ENCODE measurements around the gene MAST2. TPM values are rescaled to one million over a fixed set of nuclear protein-coding genes. Genes with fewer than 3 reads are reported as not detected.

MAST2 gene
- total RNA-seq, 2 experiments from 2014 or later, result 25.7 to 27.9 TPM

GRCh38 chr1:45880930-45881329 is 77.5 kb downstream of the MAST2 start:
- Mint-ChIP-seq H3K27me3 (ENCODE audit: low read depth) (no peaks in the 10 kb centered on the region), H3K4me3 (no peak overlapping the region), H3K36me3 (ENCODE audit: low read depth) (no peaks in the 10 kb centered on the region), H3K4me1 (ENCODE audit: low read depth) (no peaks in the 10 kb centered on the region), H3K9me3 (ENCODE audit: insufficient read depth) (no peaks in the 10 kb centered on the region), H3K27ac (no peak overlapping the region)
- CTCF ChIA-PET, result no interaction called here
- DNase-seq, result no peak
- ATAC-seq, result no peak
- POLR2A ChIA-PET, result no interaction called here

DNA sequence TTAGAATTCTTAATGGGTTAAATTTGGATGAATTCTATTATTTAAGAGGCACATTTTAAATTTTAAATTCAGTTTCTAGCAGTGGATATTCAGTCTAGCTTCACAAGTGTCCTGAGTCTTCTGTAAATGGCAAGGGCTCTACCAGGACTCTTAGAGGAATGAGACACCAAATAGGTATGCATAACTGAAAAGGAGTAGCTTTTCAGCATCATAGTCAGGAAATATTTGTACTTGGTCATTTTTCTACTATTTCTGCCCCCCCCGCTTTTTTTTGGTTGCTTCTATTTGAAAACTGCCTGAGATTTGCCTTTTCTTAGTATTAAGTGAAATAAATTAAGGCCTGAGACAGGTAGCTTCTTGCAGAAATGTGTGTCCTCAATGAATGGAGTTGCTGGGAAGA is 80.2 kb downstream of the MAST2 start:
- Mint-ChIP-seq H3K27ac (no peak overlapping the region), H3K4me3 (no peak overlapping the region), H3K9me3 (ENCODE audit: insufficient read depth) (no peaks in the 10 kb centered on the region), H3K4me1 (ENCODE audit: low read depth) (no peaks in the 10 kb centered on the region), H3K36me3 (ENCODE audit: low read depth) (peaks cover under 1% of the 10 kb centered on the region), H3K27me3 (ENCODE audit: low read depth) (no peaks in the 10 kb centered on the region)
- DNase-seq (no peak), ATAC-seq (no peak)
- ChIA-PET CTCF (interaction anchor here (0.6 kb wide), 1 partner anchor 639 kb away, joined by 3 read pairs; no protein-coding TSS in a partner anchor), POLR2A (no interaction called here)

- POLR2A ChIA-PET, result no interaction called here
- Mint-ChIP-seq H3K27me3 (ENCODE audit: low read depth) (no peaks in the 10 kb centered on the region), H3K9me3 (ENCODE audit: insufficient read depth) (no peaks in the 10 kb centered on the region), H3K4me3 (no peak overlapping the region), H3K4me1 (ENCODE audit: low read depth) (no peaks in the 10 kb centered on the region), H3K36me3 (ENCODE audit: low read depth) (peaks cover 5% of the 10 kb centered on the region), H3K27ac (no peak overlapping the region)
- ATAC-seq, result no peak
- DNase-seq, result no peak
- CTCF ChIA-PET, result no interaction called here
These were observed 81.3 kb downstream of the MAST2 start for GRCh38 chr1:45884700-45885099.

DNA sequence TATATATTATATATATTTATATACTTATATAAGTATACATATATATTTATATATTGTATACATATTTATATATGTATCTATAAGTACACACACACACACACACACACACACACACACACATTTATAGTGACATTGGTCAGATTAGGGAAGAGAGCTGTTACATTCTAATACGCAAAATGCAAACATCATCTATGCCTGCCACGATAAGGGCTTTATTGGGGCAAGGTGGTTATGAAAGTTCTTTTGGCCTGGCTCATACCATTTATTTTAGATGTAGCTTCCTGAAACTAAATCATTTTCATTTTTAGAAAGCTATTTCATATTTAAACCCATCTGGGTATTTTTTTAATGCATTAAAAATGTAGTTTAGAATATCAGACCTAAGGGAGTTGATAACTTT is 82.8 kb downstream of the MAST2 start:
- H3K4me1 Mint-ChIP-seq (ENCODE audit: low read depth), result peaks cover 3% of the 10 kb centered on the region
- H3K4me3 Mint-ChIP-seq, result no peak overlapping the region
- ChIA-PET POLR2A (interaction anchor here (0.6 kb wide), 1 partner anchor 361 kb away, joined by 4 read pairs; no protein-coding TSS in a partner anchor), CTCF (no interaction called here)
- DNase-seq (no peak), ATAC-seq (no peak)
- no peaks in the 10 kb centered on the region for H3K9me3 Mint-ChIP-seq (ENCODE audit: insufficient read depth)
- no peak overlapping the region for H3K27ac Mint-ChIP-seq
- H3K27me3 Mint-ChIP-seq (ENCODE audit: low read depth), result no peaks in the 10 kb centered on the region
- peaks cover 5% of the 10 kb centered on the region for H3K36me3 Mint-ChIP-seq (ENCODE audit: low read depth)

- DNase-seq, result no peak
- ChIA-PET CTCF (no interaction called here), POLR2A (no interaction called here)
- H3K27ac Mint-ChIP-seq, result no peak overlapping the region
- peaks cover 3% of the 10 kb centered on the region for H3K4me1 Mint-ChIP-seq (ENCODE audit: low read depth)
- H3K36me3 Mint-ChIP-seq (ENCODE audit: low read depth), result peaks cover 5% of the 10 kb centered on the region
- no peak overlapping the region for H3K4me3 Mint-ChIP-seq
- H3K9me3 Mint-ChIP-seq (ENCODE audit: insufficient read depth), result no peaks in the 10 kb centered on the region
- no peak for ATAC-seq
- no peaks in the 10 kb centered on the region for H3K27me3 Mint-ChIP-seq (ENCODE audit: low read depth)
These were observed 83.9 kb downstream of the MAST2 start for GRCh38 chr1:45887156-45887842.

DNA sequence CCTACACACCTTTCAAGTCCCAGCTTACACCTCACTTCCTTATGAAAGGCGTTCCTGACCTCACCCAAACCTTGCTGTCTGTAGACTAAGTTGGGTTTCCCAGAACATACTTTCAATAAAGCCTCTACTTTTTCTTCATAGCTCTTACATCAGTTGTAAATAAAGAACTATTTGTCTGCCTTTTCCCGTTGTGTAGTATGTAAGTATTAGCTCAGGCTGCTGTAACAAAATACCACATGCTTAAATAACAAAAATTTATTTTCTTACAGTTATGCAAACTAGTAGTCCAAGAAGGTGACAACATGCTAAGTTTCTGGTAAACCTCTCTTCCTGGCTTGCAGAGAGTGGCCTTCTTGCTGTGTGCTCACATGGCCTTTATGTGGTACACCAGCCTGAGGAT is 86.7 kb downstream of the MAST2 start:
- peaks cover 5% of the 10 kb centered on the region for H3K36me3 Mint-ChIP-seq (ENCODE audit: low read depth)
- DNase-seq (no peak), ATAC-seq (no peak)
- ChIA-PET POLR2A (no interaction called here), CTCF (no interaction called here)
- H3K27me3 Mint-ChIP-seq (ENCODE audit: low read depth), result no peaks in the 10 kb centered on the region
- no peaks in the 10 kb centered on the region for H3K9me3 Mint-ChIP-seq (ENCODE audit: insufficient read depth)
- H3K4me3 Mint-ChIP-seq, result no peak overlapping the region
- H3K4me1 Mint-ChIP-seq (ENCODE audit: low read depth), result peaks cover 3% of the 10 kb centered on the region
- H3K27ac Mint-ChIP-seq, result no peak overlapping the region

DNA sequence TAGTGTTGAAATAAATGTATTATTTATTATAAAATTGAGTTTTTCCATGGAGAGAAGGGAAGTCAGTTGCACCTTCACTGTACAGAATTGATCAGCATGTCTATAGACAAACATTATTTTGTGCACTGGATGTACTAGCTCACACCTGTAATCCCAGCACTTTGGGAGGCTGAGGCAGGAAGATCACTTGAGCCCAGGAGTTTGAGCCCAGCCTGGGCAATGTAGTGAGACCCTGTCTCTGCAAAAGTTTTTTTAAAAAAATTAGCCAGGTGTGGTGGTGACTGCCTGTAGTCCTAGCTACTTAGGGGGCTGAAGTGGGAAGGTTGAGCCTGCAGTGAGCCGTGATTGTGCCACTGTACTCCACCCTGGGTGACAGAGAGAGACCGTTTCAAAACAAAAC is 87.7 kb downstream of the MAST2 start:
- H3K27ac Mint-ChIP-seq, result no peak overlapping the region
- POLR2A ChIA-PET, result interaction anchor here (0.6 kb wide), 1 partner anchor 76 kb away, joined by 6 read pairs; no protein-coding TSS in a partner anchor
- no peak for ATAC-seq
- H3K9me3 Mint-ChIP-seq (ENCODE audit: insufficient read depth), result no peaks in the 10 kb centered on the region
- H3K4me3 Mint-ChIP-seq, result no peak overlapping the region
- H3K36me3 Mint-ChIP-seq (ENCODE audit: low read depth), result peaks cover 5% of the 10 kb centered on the region
- CTCF ChIA-PET, result no interaction called here
- DNase-seq, result no peak
- no peaks in the 10 kb centered on the region for H3K27me3 Mint-ChIP-seq (ENCODE audit: low read depth)
- H3K4me1 Mint-ChIP-seq (ENCODE audit: low read depth), result peaks cover 3% of the 10 kb centered on the region

DNA sequence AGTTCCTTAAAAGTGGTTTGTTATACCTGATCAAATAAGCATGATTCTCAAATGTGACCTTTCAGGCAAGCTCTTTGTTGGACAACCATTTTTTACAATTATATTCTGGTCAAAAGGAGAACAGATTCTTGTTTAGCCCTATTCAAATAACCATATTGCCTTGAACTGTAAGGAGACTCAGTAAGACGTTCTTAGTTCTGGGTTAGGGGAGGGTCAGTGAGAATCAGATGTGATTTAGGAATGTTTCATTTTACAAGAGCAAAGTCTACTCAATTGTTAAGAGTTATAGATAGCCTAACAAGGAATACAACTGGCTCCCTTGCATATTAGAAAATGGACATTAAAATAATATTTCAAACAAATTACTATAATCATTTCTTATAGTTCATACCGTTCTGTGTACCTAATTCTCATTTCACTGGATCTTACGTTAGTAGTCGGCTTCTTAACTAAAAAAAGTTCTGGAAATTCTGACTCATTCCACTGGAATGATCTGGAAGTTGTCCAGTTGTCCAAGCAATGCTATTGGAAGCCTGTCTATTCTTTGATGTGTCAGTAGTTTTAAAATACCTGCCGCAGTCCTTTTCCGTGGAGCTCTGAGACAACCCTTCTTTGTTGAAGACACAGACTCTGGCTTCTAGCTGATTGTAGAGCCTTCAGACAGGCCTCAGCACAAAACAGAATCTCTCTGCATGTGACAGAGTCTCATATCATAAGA is 88.8 kb downstream of the MAST2 start:
- CTCF ChIA-PET, result no interaction called here
- ATAC-seq (no peak), DNase-seq (no peak)
- no peak overlapping the region for H3K27ac Mint-ChIP-seq
- H3K4me3 Mint-ChIP-seq, result no peak overlapping the region
- peaks cover 5% of the 10 kb centered on the region for H3K36me3 Mint-ChIP-seq (ENCODE audit: low read depth)
- H3K4me1 Mint-ChIP-seq (ENCODE audit: low read depth), result peaks cover 3% of the 10 kb centered on the region
- no peaks in the 10 kb centered on the region for H3K9me3 Mint-ChIP-seq (ENCODE audit: insufficient read depth)
- POLR2A ChIA-PET, result no interaction called here
- no peaks in the 10 kb centered on the region for H3K27me3 Mint-ChIP-seq (ENCODE audit: low read depth)

DNA sequence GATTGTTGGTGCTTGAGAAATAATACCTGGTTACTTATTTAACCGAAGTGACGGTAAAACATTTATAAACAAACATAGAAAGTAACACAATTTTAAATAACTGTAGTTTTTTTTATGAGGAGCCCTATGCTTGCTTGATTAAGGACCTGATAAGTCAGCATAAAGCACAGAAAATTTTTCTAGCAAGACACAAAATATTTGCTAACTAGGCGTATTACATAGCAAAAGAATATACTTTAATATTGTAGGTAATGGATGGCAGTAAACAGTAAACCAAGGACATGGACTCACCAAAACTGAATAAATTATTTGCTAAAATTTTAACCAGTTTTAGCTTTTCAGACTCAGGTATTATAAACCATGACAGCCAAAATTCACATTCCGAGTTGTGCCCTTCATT is 90.9 kb downstream of the MAST2 start:
- Mint-ChIP-seq H3K4me1 (ENCODE audit: low read depth) (peaks cover 3% of the 10 kb centered on the region), H3K27ac (no peak overlapping the region), H3K36me3 (ENCODE audit: low read depth) (peaks cover 2% of the 10 kb centered on the region), H3K4me3 (no peak overlapping the region), H3K9me3 (ENCODE audit: insufficient read depth) (no peaks in the 10 kb centered on the region), H3K27me3 (ENCODE audit: low read depth) (no peaks in the 10 kb centered on the region)
- no peak for DNase-seq
- POLR2A ChIA-PET, result no interaction called here
- ATAC-seq, result no peak
- CTCF ChIA-PET, result no interaction called here

- peaks cover 2% of the 10 kb centered on the region for H3K4me1 Mint-ChIP-seq (ENCODE audit: low read depth)
- no peaks in the 10 kb centered on the region for H3K27me3 Mint-ChIP-seq (ENCODE audit: low read depth)
- ChIA-PET POLR2A (no interaction called here), CTCF (no interaction called here)
- no peak overlapping the region for H3K4me3 Mint-ChIP-seq
- H3K9me3 Mint-ChIP-seq (ENCODE audit: insufficient read depth), result no peaks in the 10 kb centered on the region
- H3K36me3 Mint-ChIP-seq (ENCODE audit: low read depth), result no peaks in the 10 kb centered on the region
- no peak overlapping the region for H3K27ac Mint-ChIP-seq
- no peak for DNase-seq
- ATAC-seq, result no peak
These were observed 91.5 kb downstream of the MAST2 start for GRCh38 chr1:45894921-45895320.

- Mint-ChIP-seq H3K4me3 (no peak overlapping the region), H3K27me3 (ENCODE audit: low read depth) (no peaks in the 10 kb centered on the region), H3K27ac (no peak overlapping the region), H3K4me1 (ENCODE audit: low read depth) (no peaks in the 10 kb centered on the region), H3K9me3 (ENCODE audit: insufficient read depth) (no peaks in the 10 kb centered on the region), H3K36me3 (ENCODE audit: low read depth) (no peaks in the 10 kb centered on the region)
- ChIA-PET POLR2A (no interaction called here), CTCF (no interaction called here)
- DNase-seq, result no peak
- ATAC-seq, result no peak
These were observed 92.0 kb downstream of the MAST2 start for GRCh38 chr1:45895406-45895805.

DNA sequence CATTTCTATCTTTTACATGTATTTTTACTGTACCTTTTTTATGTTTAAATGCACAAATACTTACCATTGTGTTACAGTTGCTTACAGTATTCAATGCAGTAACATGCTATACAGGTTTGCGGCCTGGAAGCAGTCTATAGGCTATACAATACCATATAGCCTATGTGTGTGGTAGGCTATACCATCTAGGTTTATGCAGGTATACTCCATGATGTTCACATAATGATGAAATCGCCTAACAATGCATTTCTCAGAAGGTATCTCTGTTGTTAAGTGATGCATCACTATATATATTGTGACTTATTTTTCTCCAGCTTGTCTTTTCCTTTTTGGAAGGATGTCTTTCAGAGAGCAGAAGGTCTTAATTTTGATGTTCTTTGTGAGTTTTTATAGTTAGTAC is 103.5 kb downstream of the MAST2 start:
- no peak for DNase-seq
- no peaks in the 10 kb centered on the region for H3K4me1 Mint-ChIP-seq (ENCODE audit: low read depth)
- no peaks in the 10 kb centered on the region for H3K27me3 Mint-ChIP-seq (ENCODE audit: low read depth)
- H3K4me3 Mint-ChIP-seq, result no peak overlapping the region
- no peaks in the 10 kb centered on the region for H3K9me3 Mint-ChIP-seq (ENCODE audit: insufficient read depth)
- POLR2A ChIA-PET, result no interaction called here
- CTCF ChIA-PET, result no interaction called here
- H3K36me3 Mint-ChIP-seq (ENCODE audit: low read depth), result no peaks in the 10 kb centered on the region
- no peak for ATAC-seq
- no peak overlapping the region for H3K27ac Mint-ChIP-seq
